ENCODE results near the gene SMC6.

Gene SMC6

GRCh38 chr2:17759805-17760204 lies 6.2 kb upstream of the SMC6 start:
- Histone ChIP-seq H3K27me3 (replicated peaks; ENCODE audit: control insufficient read depth, insufficient read depth, low read length) (no peaks in the 10 kb centered on the region), H3K9ac (ENCODE audit: low read length) (no peak overlapping the region), H3K4me1 (ENCODE audit: control insufficient read depth, insufficient read depth, low read length) (peaks cover 38% of the 10 kb centered on the region), H3K9me3 (ENCODE audit: control insufficient read depth, low read length) (no peaks in the 10 kb centered on the region), H3K4me3 (ENCODE audit: low read length) (no peak overlapping the region), H3K36me3 (ENCODE audit: control insufficient read depth, insufficient read depth, low read length, severe bottlenecking) (peaks cover 7% of the 10 kb centered on the region)
- peak; percentile 64 for DNase-seq (ENCODE audit: low read depth)

GRCh38 chr2:17758118-17758517 lies 4.5 kb upstream of the SMC6 start:
- H3K27me3 ChIP-seq (replicated peaks; ENCODE audit: control insufficient read depth, insufficient read depth, low read length): no peaks in the 10 kb centered on the region
- H3K4me1 ChIP-seq (ENCODE audit: control insufficient read depth, insufficient read depth, low read length): peaks cover 37% of the 10 kb centered on the region

GRCh38 chr2:17757321-17757720 lies 3.7 kb upstream of the SMC6 start:
- Histone ChIP-seq H3K9me3 (ENCODE audit: control insufficient read depth, low read length) (no peaks in the 10 kb centered on the region), H3K36me3 (ENCODE audit: control insufficient read depth, insufficient read depth, low read length, severe bottlenecking) (peaks cover 3% of the 10 kb centered on the region), H3K4me1 (ENCODE audit: control insufficient read depth, insufficient read depth, low read length) (peaks cover 42% of the 10 kb centered on the region), H3K27me3 (replicated peaks; ENCODE audit: control insufficient read depth, insufficient read depth, low read length) (no peaks in the 10 kb centered on the region), H3K9ac (ENCODE audit: low read length) (no peak overlapping the region), H3K4me3 (ENCODE audit: low read length) (no peak overlapping the region)
- DNase-seq (ENCODE audit: low read depth): no peak

More at GRCh38 chr2:17758118-17758517, 4.5 kb upstream of the SMC6 start:
- Histone ChIP-seq H3K9ac (ENCODE audit: low read length) (no peak overlapping the region), H3K9me3 (ENCODE audit: control insufficient read depth, low read length) (no peaks in the 10 kb centered on the region), H3K4me3 (ENCODE audit: low read length) (no peak overlapping the region), H3K36me3 (ENCODE audit: control insufficient read depth, insufficient read depth, low read length, severe bottlenecking) (peaks cover 3% of the 10 kb centered on the region)
- DNase-seq (ENCODE audit: low read depth): no peak

- H3K4me3 ChIP-seq (ENCODE audit: low read length): no peak overlapping the region
- DNase-seq (ENCODE audit: low read depth): no peak
- H3K36me3 ChIP-seq (ENCODE audit: control insufficient read depth, insufficient read depth, low read length, severe bottlenecking): peaks cover 2% of the 10 kb centered on the region
- no peaks in the 10 kb centered on the region for H3K27me3 ChIP-seq (replicated peaks; ENCODE audit: control insufficient read depth, insufficient read depth, low read length)
- H3K4me1 ChIP-seq (ENCODE audit: control insufficient read depth, insufficient read depth, low read length): peaks cover 45% of the 10 kb centered on the region
- no peak overlapping the region for H3K9ac ChIP-seq (ENCODE audit: low read length)
- H3K9me3 ChIP-seq (ENCODE audit: control insufficient read depth, low read length): no peaks in the 10 kb centered on the region
Observed at GRCh38 chr2:17756668-17757067, 3.1 kb upstream of the SMC6 start.

GRCh38 chr2:17754773-17755425 lies 1.3 kb upstream of the SMC6 start:
- Histone ChIP-seq H3K4me1 (ENCODE audit: control insufficient read depth, insufficient read depth, low read length) (peaks cover 50% of the 10 kb centered on the region), H3K27me3 (replicated peaks; ENCODE audit: control insufficient read depth, insufficient read depth, low read length) (no peaks in the 10 kb centered on the region), H3K4me3 (ENCODE audit: low read length) (peak overlapping the region; percentile 97), H3K9ac (ENCODE audit: low read length) (peak overlapping the region; percentile 95), H3K36me3 (ENCODE audit: control insufficient read depth, insufficient read depth, low read length, severe bottlenecking) (no peaks in the 10 kb centered on the region), H3K9me3 (ENCODE audit: control insufficient read depth, low read length) (no peaks in the 10 kb centered on the region)
- peak; percentile 19 for DNase-seq (ENCODE audit: low read depth)

GRCh38 chr2:17752892-17753802 lies 463 bp downstream of the SMC6 start:
- peak; percentile 78 for DNase-seq (ENCODE audit: low read depth)
- peak overlapping the region; percentile 97 for H3K4me3 ChIP-seq (ENCODE audit: low read length)
- peaks cover 41% of the 10 kb centered on the region for H3K4me1 ChIP-seq (ENCODE audit: control insufficient read depth, insufficient read depth, low read length)
- peak overlapping the region; percentile 95 for H3K9ac ChIP-seq (ENCODE audit: low read length)
- H3K9me3 ChIP-seq (ENCODE audit: control insufficient read depth, low read length): no peaks in the 10 kb centered on the region
- H3K27me3 ChIP-seq (replicated peaks; ENCODE audit: control insufficient read depth, insufficient read depth, low read length): no peaks in the 10 kb centered on the region
- no peaks in the 10 kb centered on the region for H3K36me3 ChIP-seq (ENCODE audit: control insufficient read depth, insufficient read depth, low read length, severe bottlenecking)

GRCh38 chr2:17752246-17752645 lies 1.4 kb downstream of the SMC6 start:
- H3K4me3 ChIP-seq (ENCODE audit: low read length): peak overlapping the region; percentile 97

GRCh38 chr2:17749753-17750438 lies 3.7 kb downstream of the SMC6 start:
- Histone ChIP-seq H3K36me3 (ENCODE audit: control insufficient read depth, insufficient read depth, low read length, severe bottlenecking) (peaks cover under 1% of the 10 kb centered on the region), H3K4me3 (ENCODE audit: low read length) (no peak overlapping the region), H3K27me3 (replicated peaks; ENCODE audit: control insufficient read depth, insufficient read depth, low read length) (no peaks in the 10 kb centered on the region), H3K9ac (ENCODE audit: low read length) (no peak overlapping the region), H3K4me1 (ENCODE audit: control insufficient read depth, insufficient read depth, low read length) (peaks cover 22% of the 10 kb centered on the region), H3K9me3 (ENCODE audit: control insufficient read depth, low read length) (no peaks in the 10 kb centered on the region)
- DNase-seq (ENCODE audit: low read depth): no peak

More at GRCh38 chr2:17752246-17752645, 1.4 kb downstream of the SMC6 start:
- Histone ChIP-seq H3K9me3 (ENCODE audit: control insufficient read depth, low read length) (no peaks in the 10 kb centered on the region), H3K4me1 (ENCODE audit: control insufficient read depth, insufficient read depth, low read length) (peaks cover 33% of the 10 kb centered on the region), H3K27me3 (replicated peaks; ENCODE audit: control insufficient read depth, insufficient read depth, low read length) (no peaks in the 10 kb centered on the region), H3K9ac (ENCODE audit: low read length) (peak overlapping the region; percentile 95), H3K36me3 (ENCODE audit: control insufficient read depth, insufficient read depth, low read length, severe bottlenecking) (no peaks in the 10 kb centered on the region)
- no peak for DNase-seq (ENCODE audit: low read depth)

- H3K9ac ChIP-seq (ENCODE audit: low read length): no peak overlapping the region
- no peak for DNase-seq (ENCODE audit: low read depth)
- H3K4me1 ChIP-seq (ENCODE audit: control insufficient read depth, insufficient read depth, low read length): peaks cover 17% of the 10 kb centered on the region
- H3K27me3 ChIP-seq (replicated peaks; ENCODE audit: control insufficient read depth, insufficient read depth, low read length): no peaks in the 10 kb centered on the region
- H3K36me3 ChIP-seq (ENCODE audit: control insufficient read depth, insufficient read depth, low read length, severe bottlenecking): peaks cover 7% of the 10 kb centered on the region
- H3K4me3 ChIP-seq (ENCODE audit: low read length): no peak overlapping the region
- H3K9me3 ChIP-seq (ENCODE audit: control insufficient read depth, low read length): no peaks in the 10 kb centered on the region
Observed at GRCh38 chr2:17748745-17749144, 4.9 kb downstream of the SMC6 start.

- no peak overlapping the region for H3K4me3 ChIP-seq (ENCODE audit: low read length)
- no peak for DNase-seq (ENCODE audit: low read depth)
- no peaks in the 10 kb centered on the region for H3K27me3 ChIP-seq (replicated peaks; ENCODE audit: control insufficient read depth, insufficient read depth, low read length)
- H3K4me1 ChIP-seq (ENCODE audit: control insufficient read depth, insufficient read depth, low read length): peaks cover 17% of the 10 kb centered on the region
- H3K36me3 ChIP-seq (ENCODE audit: control insufficient read depth, insufficient read depth, low read length, severe bottlenecking): peaks cover 12% of the 10 kb centered on the region
- no peak overlapping the region for H3K9ac ChIP-seq (ENCODE audit: low read length)
- H3K9me3 ChIP-seq (ENCODE audit: control insufficient read depth, low read length): no peaks in the 10 kb centered on the region
Observed at GRCh38 chr2:17747684-17748452, 5.7 kb downstream of the SMC6 start.

Data from adipocyte (in vitro differentiated cells).